ENCODE data around the gene CES2.

GRCh38 chr16:66927918-66928649, 7.2 kb upstream of the CES2 start:
- TF ChIP-seq CTCF (IDR thresholded peaks at IDR 0.05) (no peak), RNF2 (IDR thresholded peaks at IDR 0.05; ENCODE audit: borderline replicate concordance, low read depth) (no peak)
